HEK293 (cell line): Measurements from ENCODE around the gene MBNL3.

Source experiments
- CTCF ChIA-PET: fragments of 350-600 bp; formaldehyde crosslinking; extraction: SDS; loops from one replicate; lab custom pipeline; 2021; ENCODE audit warnings: antibody characterized with exemption; lab: Yijun Ruan, JAX
- POLR2A ChIA-PET: fragments of 300-600 bp; formaldehyde crosslinking; extraction: SDS; loops from one replicate; lab custom pipeline; 2020; ENCODE audit warnings: antibody characterized with exemption, inconsistent platforms; lab: Yijun Ruan, JAX
- H3K27ac ChIP-seq: fragments of 200-500 bp; sonication (Bioruptor generic); 2 replicates; pipeline ENCODE4 v1.5.1; 2014; ENCODE audit warnings: low read depth, low read length, control low read depth, inconsistent platforms; ENCODE audit errors: extremely low read depth
- H3K36me3 ChIP-seq, 2 experiments: fragments of 200-500 bp in 1 of 2; sonication (Bioruptor generic) in 1 of 2; 1 replicate in 1 of 2; 2 replicates in 1 of 2; pipeline ENCODE4 v1.5.1; 2014 to 2017; ENCODE audit warnings: inconsistent platforms in 2 of 2, low read length in 2 of 2; ENCODE audit not compliant: control insufficient read depth in 2 of 2, insufficient read depth in 1 of 2
- H3K4me1 ChIP-seq: fragments of 200-500 bp; sonication (Bioruptor generic); 2 replicates; pipeline ENCODE4 v1.5.1; 2014; ENCODE audit warnings: mild to moderate bottlenecking, low read length, inconsistent platforms; ENCODE audit not compliant: control insufficient read depth, insufficient read depth
- H3K4me3 ChIP-seq: 2 replicates; pipeline ENCODE4 v1.5.1; 2011; ENCODE audit warnings: low read depth, mild to moderate bottlenecking, control low read depth, low read length, moderate library complexity
- H3K9me3 ChIP-seq: fragments of 200-500 bp; sonication (Bioruptor generic); 2 replicates; pipeline ENCODE4 v1.5.1; 2014; ENCODE audit warnings: low read depth, low read length, inconsistent platforms; ENCODE audit not compliant: control insufficient read depth, insufficient read depth
- BCL6B ChIP-seq: fragments of 450-650 bp; formaldehyde crosslinking; IDR thresholded peaks from 2 replicates; pipeline ENCODE4 v1.5.1; 2017; ENCODE audit warnings: missing biosample characterization, missing genetic modification characterization
- GFI1B ChIP-seq: fragments of 450-650 bp; formaldehyde crosslinking; IDR thresholded peaks from 2 replicates; pipeline ENCODE4 v1.5.1; 2016; ENCODE audit warnings: missing biosample characterization, missing genetic modification characterization
- IKZF3 ChIP-seq: fragments of 450-650 bp; IDR thresholded peaks from 2 replicates; pipeline ENCODE4 v1.5.0; 2018; ENCODE audit warnings: missing biosample characterization, mild to moderate bottlenecking, missing genetic modification characterization, moderate library complexity
- KLF7 ChIP-seq: fragments of 450-650 bp; formaldehyde crosslinking; IDR thresholded peaks from 2 replicates; pipeline ENCODE4 v1.5.1; 2016; ENCODE audit warnings: missing biosample characterization, missing genetic modification characterization, borderline replicate concordance
- SP7 ChIP-seq: fragments of 450-650 bp; formaldehyde crosslinking; IDR thresholded peaks from 2 replicates; pipeline ENCODE4 v1.5.1; 2016; ENCODE audit warnings: missing biosample characterization, missing genetic modification characterization
- TCF7L2 ChIP-seq: IDR thresholded peaks from 2 replicates; pipeline ENCODE4 v1.6.1; 2011; ENCODE audit warnings: low read depth, mild to moderate bottlenecking, inconsistent platforms, low read length, moderate library complexity, borderline replicate concordance
- ZNF148 ChIP-seq: fragments of 450-650 bp; formaldehyde crosslinking; IDR thresholded peaks from 2 replicates; pipeline ENCODE4 v1.5.0; 2017; ENCODE audit warnings: missing biosample characterization, missing genetic modification characterization, borderline replicate concordance
- ZNF18 ChIP-seq: fragments of 450-650 bp; formaldehyde crosslinking; IDR thresholded peaks from 2 replicates; pipeline ENCODE4 v1.5.1; 2016; ENCODE audit warnings: missing biosample characterization, missing genetic modification characterization
- ZNF202 ChIP-seq: fragments of 450-650 bp; formaldehyde crosslinking; IDR thresholded peaks from 2 replicates; pipeline ENCODE4 v1.5.1; 2016; ENCODE audit warnings: missing biosample characterization, missing genetic modification characterization, borderline replicate concordance
- ZNF214 ChIP-seq: fragments of 450-650 bp; formaldehyde crosslinking; IDR thresholded peaks from 2 replicates; pipeline ENCODE4 v1.5.1; 2017; ENCODE audit warnings: missing biosample characterization, mild to moderate bottlenecking, missing genetic modification characterization, borderline replicate concordance
- ZNF23 ChIP-seq: fragments of 450-650 bp; formaldehyde crosslinking; IDR thresholded peaks from 2 replicates; pipeline ENCODE4 v1.5.1; 2016; ENCODE audit warnings: missing biosample characterization, missing genetic modification characterization, borderline replicate concordance
- ZNF311 ChIP-seq: fragments of 450-650 bp; formaldehyde crosslinking; IDR thresholded peaks from 2 replicates; pipeline ENCODE4 v1.5.1; 2017; ENCODE audit warnings: missing biosample characterization, missing genetic modification characterization, borderline replicate concordance
- ZNF354C ChIP-seq: fragments of 450-650 bp; formaldehyde crosslinking; IDR thresholded peaks from 2 replicates; pipeline ENCODE4 v1.5.1; 2016; ENCODE audit warnings: missing biosample characterization, missing genetic modification characterization, low read depth, borderline replicate concordance
- ZNF37A ChIP-seq: fragments of 450-650 bp; IDR thresholded peaks from 2 replicates; pipeline ENCODE4 v1.5.1; 2018; ENCODE audit warnings: missing biosample characterization, missing genetic modification characterization
- ZNF423 ChIP-seq: fragments of 450-650 bp; formaldehyde crosslinking; IDR thresholded peaks from 2 replicates; pipeline ENCODE4 v1.5.1; 2016; ENCODE audit warnings: missing biosample characterization, missing genetic modification characterization
- ZNF433 ChIP-seq: fragments of 450-650 bp; formaldehyde crosslinking; IDR thresholded peaks from 2 replicates; pipeline ENCODE4 v1.5.1; 2016; ENCODE audit warnings: missing biosample characterization, missing genetic modification characterization, low read depth
- ZNF530 ChIP-seq: fragments of 450-650 bp; formaldehyde crosslinking; IDR thresholded peaks from 2 replicates; pipeline ENCODE4 v1.5.1; 2016; ENCODE audit warnings: low read depth, missing biosample characterization, missing genetic modification characterization
- ZNF549 ChIP-seq: fragments of 450-650 bp; IDR thresholded peaks from 2 replicates; pipeline ENCODE4 v1.5.1; 2018; ENCODE audit warnings: missing biosample characterization, missing genetic modification characterization, mild to moderate bottlenecking, inconsistent platforms, moderate library complexity
- ZNF621 ChIP-seq: fragments of 450-650 bp; formaldehyde crosslinking; IDR thresholded peaks from 2 replicates; pipeline ENCODE4 v1.5.1; 2017; ENCODE audit warnings: missing biosample characterization, missing genetic modification characterization
- ZNF623 ChIP-seq: fragments of 450-650 bp; formaldehyde crosslinking; IDR thresholded peaks from 2 replicates; pipeline ENCODE4 v1.5.1; 2016; ENCODE audit warnings: missing biosample characterization, missing genetic modification characterization
- ZNF654 ChIP-seq: fragments of 450-650 bp; formaldehyde crosslinking; IDR thresholded peaks from 2 replicates; pipeline ENCODE4 v1.5.1; 2016; ENCODE audit warnings: low read depth, missing biosample characterization, missing genetic modification characterization
- ZNF776 ChIP-seq: fragments of 450-650 bp; formaldehyde crosslinking; IDR thresholded peaks from 2 replicates; pipeline ENCODE4 v1.5.0; 2017; ENCODE audit warnings: missing biosample characterization, missing genetic modification characterization, borderline replicate concordance
- ZNF785 ChIP-seq: fragments of 450-650 bp; formaldehyde crosslinking; IDR thresholded peaks from 2 replicates; pipeline ENCODE4 v1.5.1; 2016; ENCODE audit warnings: missing biosample characterization, missing genetic modification characterization
- TF ChIP-seq, protein P1 (sequence below): fragments of 450-650 bp; formaldehyde crosslinking; IDR thresholded peaks from 2 replicates; pipeline ENCODE4 v1.5.1; 2017; ENCODE audit warnings: missing biosample characterization, missing genetic modification characterization

The MBNL3 gene

DNA sequence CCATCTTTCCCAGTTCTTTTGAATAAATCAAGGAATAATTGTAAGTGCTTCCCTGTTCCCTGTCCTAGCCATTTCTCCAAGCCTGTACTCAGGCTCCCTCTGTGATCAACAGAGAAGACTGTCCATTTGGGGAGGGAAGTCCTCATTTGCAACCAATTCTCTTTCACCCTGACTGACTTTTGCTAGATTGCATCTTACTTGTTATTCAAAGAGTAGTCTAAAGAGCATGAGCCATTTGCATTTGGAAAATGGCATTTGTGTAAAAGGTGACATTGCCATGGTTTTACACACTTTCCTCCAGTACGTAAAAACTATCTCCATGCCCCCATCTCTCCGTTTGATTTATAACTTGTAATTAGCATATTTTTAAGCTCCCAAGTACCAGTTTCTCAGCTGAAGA is 110.6 kb downstream of the MBNL3 start:
- no peaks in the 10 kb centered on the region for H3K4me1 ChIP-seq
- CTCF ChIA-PET: no interaction called here
- no peaks in the 10 kb centered on the region for H3K36me3 ChIP-seq
- POLR2A ChIA-PET: no interaction called here
- H3K27ac ChIP-seq: no peak overlapping the region
- H3K9me3 ChIP-seq: no peaks in the 10 kb centered on the region
- H3K4me3 ChIP-seq: no peak overlapping the region
- TF ChIP-seq ZNF214 (no peak), SP7 (tag by site-specific recombination) (no peak), ZNF202 (tag by site-specific recombination) (no peak), ZNF354C (no peak), ZNF785 (no peak), IKZF3 (no peak), ZNF423 (no peak)

GRCh38 chrX:132375941-132376340 is 112.9 kb downstream of the MBNL3 start:
- ChIA-PET POLR2A (no interaction called here), CTCF (interaction anchor here (0.6 to 1.5 kb wide), 3 partner anchors 9 to 147 kb away, joined by 3 to 4 read pairs (median 3); no protein-coding TSS in a partner anchor)
- Histone ChIP-seq H3K36me3 (no peaks in the 10 kb centered on the region), H3K27ac (no peak overlapping the region), H3K4me3 (no peak overlapping the region), H3K4me1 (no peaks in the 10 kb centered on the region), H3K9me3 (no peaks in the 10 kb centered on the region)
- TF ChIP-seq TCF7L2 (peak; percentile 45; the same call in 1 of the 2 replicates), ZNF623 (tag by site-specific recombination) (no peak)

DNA sequence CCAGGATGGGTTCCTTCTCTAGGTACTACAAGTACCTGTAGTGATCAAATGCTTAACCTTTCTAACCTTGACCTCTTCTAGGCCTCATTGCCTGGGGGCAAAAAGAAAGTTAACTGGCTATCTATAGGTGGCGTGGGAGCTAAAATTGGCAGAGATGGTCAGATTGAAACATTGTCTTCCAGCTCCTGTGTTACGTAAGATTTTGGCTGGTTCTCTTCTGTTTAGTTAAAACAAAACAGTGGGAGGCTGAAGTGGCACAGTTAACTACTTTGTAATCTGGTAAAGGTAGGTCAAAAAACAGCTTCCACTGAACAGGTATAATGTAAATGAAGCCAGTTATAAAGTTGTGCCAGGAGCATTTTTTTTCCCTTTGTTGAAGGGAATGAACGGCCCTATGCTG is 115.2 kb downstream of the MBNL3 start:
- H3K4me1 ChIP-seq: no peaks in the 10 kb centered on the region
- H3K4me3 ChIP-seq: no peak overlapping the region
- ChIA-PET POLR2A (no interaction called here), CTCF (no interaction called here)
- no peak overlapping the region for H3K27ac ChIP-seq
- TF ChIP-seq ZNF549 (tag by site-specific recombination) (no peak), ZNF654 (tag by site-specific recombination) (no peak), ZNF530 (no peak), ZNF776 (tag by site-specific recombination) (no peak), ZNF621 (tag by site-specific recombination) (no peak), KLF7 (tag by site-specific recombination) (no peak), GFI1B (tag by site-specific recombination) (no peak), ZNF148 (tag by site-specific recombination) (no peak), ZNF37A (tag by site-specific recombination) (no peak), ZNF423 (no peak), BCL6B (tag by site-specific recombination) (no peak), ZNF311 (tag by site-specific recombination) (no peak), ZNF433 (no peak), ZNF23 (tag by site-specific recombination) (no peak), ZNF18 (tag by site-specific recombination) (no peak)
- TF ChIP-seq, protein P1, sequence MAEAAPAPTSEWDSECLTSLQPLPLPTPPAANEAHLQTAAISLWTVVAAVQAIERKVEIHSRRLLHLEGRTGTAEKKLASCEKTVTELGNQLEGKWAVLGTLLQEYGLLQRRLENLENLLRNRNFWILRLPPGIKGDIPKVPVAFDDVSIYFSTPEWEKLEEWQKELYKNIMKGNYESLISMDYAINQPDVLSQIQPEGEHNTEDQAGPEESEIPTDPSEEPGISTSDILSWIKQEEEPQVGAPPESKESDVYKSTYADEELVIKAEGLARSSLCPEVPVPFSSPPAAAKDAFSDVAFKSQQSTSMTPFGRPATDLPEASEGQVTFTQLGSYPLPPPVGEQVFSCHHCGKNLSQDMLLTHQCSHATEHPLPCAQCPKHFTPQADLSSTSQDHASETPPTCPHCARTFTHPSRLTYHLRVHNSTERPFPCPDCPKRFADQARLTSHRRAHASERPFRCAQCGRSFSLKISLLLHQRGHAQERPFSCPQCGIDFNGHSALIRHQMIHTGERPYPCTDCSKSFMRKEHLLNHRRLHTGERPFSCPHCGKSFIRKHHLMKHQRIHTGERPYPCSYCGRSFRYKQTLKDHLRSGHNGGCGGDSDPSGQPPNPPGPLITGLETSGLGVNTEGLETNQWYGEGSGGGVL (tag by site-specific recombination): no peak
- no peaks in the 10 kb centered on the region for H3K9me3 ChIP-seq
- no peaks in the 10 kb centered on the region for H3K36me3 ChIP-seq
